ENCODE results near the gene PDZK1.
"Not testable (repeated sequence)": the region's sequence is repeated elsewhere in the genome, so short reads cannot be mapped to it uniquely, and the experiment has no call there.

The PDZK1 gene

GRCh38 chr1:145656245-145656943 lies 50.8 kb downstream of the PDZK1 start:
- not testable (repeated sequence) for DNase-seq (ENCODE audit: low spot score)

GRCh38 chr1:145643990-145644389 lies 63.2 kb downstream of the PDZK1 start:
- not testable (repeated sequence) for DNase-seq (ENCODE audit: low spot score)

- DNase-seq (ENCODE audit: low spot score), result not testable (repeated sequence)
Measured at GRCh38 chr1:145641886-145642285, 65.3 kb downstream of the PDZK1 start.

DNA sequence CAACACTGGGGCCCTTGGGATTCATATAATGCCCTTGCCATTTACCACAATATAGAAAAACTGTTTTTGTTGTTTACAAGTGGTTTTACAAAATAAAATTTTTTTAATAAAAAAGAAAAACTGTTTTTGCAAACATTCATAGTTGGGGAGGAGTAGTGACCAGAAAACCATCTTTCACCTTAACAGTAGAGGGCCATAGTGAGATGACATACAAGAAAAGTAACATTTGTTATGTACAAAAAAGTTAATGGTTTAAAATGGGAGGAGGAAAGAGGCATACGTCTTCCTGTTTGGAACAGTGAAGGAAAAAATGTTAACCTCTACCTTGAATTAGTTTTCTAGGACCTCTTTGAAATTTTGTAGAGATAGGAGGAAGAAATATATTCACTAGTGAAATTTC lies 70.9 kb downstream of the PDZK1 start:
- DNase-seq (ENCODE audit: low spot score), result not testable (repeated sequence)

DNA sequence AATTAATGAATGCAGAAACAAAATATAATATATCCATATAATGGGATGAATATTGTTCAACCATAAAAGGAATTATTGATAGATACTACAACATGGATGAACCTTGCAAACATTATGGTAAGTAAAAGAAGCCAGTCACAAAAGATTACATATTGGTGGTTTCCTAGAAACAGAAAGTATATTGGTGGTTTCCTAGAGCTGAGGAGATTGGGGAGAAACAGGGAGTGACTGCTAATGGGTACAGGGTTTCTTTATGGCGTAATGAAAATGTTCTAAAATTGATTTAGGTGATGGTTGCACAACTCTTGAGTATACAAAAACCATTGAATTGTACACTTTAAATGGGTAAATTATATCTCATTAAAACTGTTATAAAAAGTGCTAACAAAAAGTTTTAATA lies 85.0 kb downstream of the PDZK1 start:
- DNase-seq (ENCODE audit: low spot score), result not testable (repeated sequence)

All from SW480 (cell line).